Pancreas (tissue), 10 donors: ENCODE data around the gene FRYL. TPM values are rescaled to one million over a fixed set of nuclear protein-coding genes. Genes with fewer than 3 reads are reported as not detected.
A peak's percentile ranks its signal among the peaks of the same experiment; 100 is the strongest.
"Not testable (repeated sequence)": the region's sequence is repeated elsewhere in the genome, so short reads cannot be mapped to it uniquely, and the experiment has no call there.

Experiments
- ATAC-seq, 4 donors: fragments of 200-7000 bp; cut with Tn5 transposase; one replicate each; pipeline versions ENCODE4 v1.8.0 to v1.9.1; 2020; ENCODE audit warnings: mild to moderate bottlenecking in 4 of 4, moderate library complexity in 4 of 4
- DNase-seq, 6 donors: peaks; one replicate each; pipeline ENCODE4 v3.0.0-alpha.2; 2020
- FAIRE-seq: peaks from 2 replicates; lab custom pipeline; 2012; peaks lifted over from hg19 to GRCh38; lab: Jason Lieb, UNC
- H3K27ac ChIP-seq, 4 donors: fragments of 200-600 bp; sonication (generic); 1 replicate in 3 of 4; 2 replicates in 1 of 4; pipeline versions ENCODE4 v1.5.0 to v1.8.0; 2020
- H3K27me3 ChIP-seq, 4 donors: fragments of 200-600 bp; one replicate each; pipeline ENCODE4 v1.8.0; 2021
- H3K36me3 ChIP-seq, 3 donors: fragments of 200-600 bp; sonication (generic) in 1 of 3; one replicate each; pipeline versions ENCODE4 v1.5.0 to v1.8.0; 2020 to 2021
- H3K4me1 ChIP-seq, 3 donors: fragments of 200-600 bp; one replicate each; pipeline ENCODE4 v1.8.0; 2021
- H3K4me3 ChIP-seq, 4 donors: fragments of 200-600 bp; sonication (generic) in 2 of 4; one replicate each; pipeline versions ENCODE4 v1.5.0 to v1.8.0; 2020 to 2021
- H3K9me3 ChIP-seq, 4 donors: fragments of 200-600 bp; one replicate each; pipeline ENCODE4 v1.8.0; 2021
- WGBS, 2 donors: extraction: QIAGEN DNeasy Blood & Tissue Kit; methylation state at CpG; one replicate each; pipeline ENCODE4 v1.1.7; 2013; 5-methylcytosine and 5-hydroxymethylcytosine counted together
- intact Hi-C, 3 donors: fragments of 100-400 bp; cut with DNase I; formaldehyde crosslinking; loops; one replicate each; pipeline versions ENCODE4 v1.11.1 to v1.14.2; 2022
- polyA plus RNA-seq, 2 donors: library from polyadenylated mRNA; stranded (reverse); fragments of 200-250 nt; gene quantifications; one replicate each; pipeline ENCODE4 v1.2.3, GENCODE V29; 2013
- total RNA-seq, 6 donors: library from RNA; stranded (reverse); fragmentation: NEBNext Ultra II Directional in 4 of 6; extraction: Animal tissue kit (Norgen Biotek cat#: 25700) in 4 of 6; gene quantifications; one replicate each; pipeline versions ENCODE4 v1.2.1 to v1.2.4, GENCODE V29; 2021 to 2023
- TF ChIP-seq, protein P1 (sequence below), 4 donors: fragments of 200-600 bp; sonication (generic) in 3 of 4; IDR thresholded peaks; one replicate each; pipeline versions ENCODE4 v1.5.0 to v1.8.0; 2021; ENCODE audit warnings: antibody characterized with exemption in 4 of 4
- donor health status: healthy with polysubstance abuse.
- donor health status: DM: no; HTN: no; CAD: no; lungs with moderate emphysema.
- donor health status: DM: no; HTN: no; CAD: no.
- donor health status: control.
- donor health status: control.
- donor health status: Bipolar disorder and iron deficiency.
- donor health status: DM: yes; HTN: yes; CAD: no.
- donor health status: DM: no; HTN: no; CAD: no.
- donor health status: DM: no; HTN: no; CAD: no.
- donor health status: DM: yes; HTN: yes; CAD: no.

Gene FRYL
- total and polyA plus RNA-seq, 8 donors: 9.1 to 38.7 (median 20.7) TPM

- TF ChIP-seq, protein P1, sequence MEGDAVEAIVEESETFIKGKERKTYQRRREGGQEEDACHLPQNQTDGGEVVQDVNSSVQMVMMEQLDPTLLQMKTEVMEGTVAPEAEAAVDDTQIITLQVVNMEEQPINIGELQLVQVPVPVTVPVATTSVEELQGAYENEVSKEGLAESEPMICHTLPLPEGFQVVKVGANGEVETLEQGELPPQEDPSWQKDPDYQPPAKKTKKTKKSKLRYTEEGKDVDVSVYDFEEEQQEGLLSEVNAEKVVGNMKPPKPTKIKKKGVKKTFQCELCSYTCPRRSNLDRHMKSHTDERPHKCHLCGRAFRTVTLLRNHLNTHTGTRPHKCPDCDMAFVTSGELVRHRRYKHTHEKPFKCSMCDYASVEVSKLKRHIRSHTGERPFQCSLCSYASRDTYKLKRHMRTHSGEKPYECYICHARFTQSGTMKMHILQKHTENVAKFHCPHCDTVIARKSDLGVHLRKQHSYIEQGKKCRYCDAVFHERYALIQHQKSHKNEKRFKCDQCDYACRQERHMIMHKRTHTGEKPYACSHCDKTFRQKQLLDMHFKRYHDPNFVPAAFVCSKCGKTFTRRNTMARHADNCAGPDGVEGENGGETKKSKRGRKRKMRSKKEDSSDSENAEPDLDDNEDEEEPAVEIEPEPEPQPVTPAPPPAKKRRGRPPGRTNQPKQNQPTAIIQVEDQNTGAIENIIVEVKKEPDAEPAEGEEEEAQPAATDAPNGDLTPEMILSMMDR (IDR thresholded peaks at IDR 0.05): no peak
- WGBS, 2 donors: 89 to 98% methylated on average over 4 of the region's 4 CpGs
- no peak for DNase-seq
- Histone ChIP-seq H3K27ac (no peak overlapping the region), H3K36me3 (peaks cover 0 to 5% (median 0%) of the 10 kb centered on the region in 3 donors), H3K4me1 (peaks cover 0 to 7% (median 3%) of the 10 kb centered on the region in 3 donors), H3K9me3 (no peaks in the 10 kb centered on the region), H3K4me3 (no peak overlapping the region), H3K27me3 (no peaks in the 10 kb centered on the region)
- no peak for ATAC-seq
- no peak for FAIRE-seq
- intact Hi-C loops: no loop called here
These were observed 75.8 kb downstream of the FRYL start for GRCh38 chr4:48704091-48704802.

- Histone ChIP-seq H3K36me3 (no peaks in the 10 kb centered on the region), H3K4me3 (no peak overlapping the region), H3K27me3 (no peaks in the 10 kb centered on the region), H3K27ac (no peak overlapping the region), H3K9me3 (no peaks in the 10 kb centered on the region), H3K4me1 (peaks cover 3 to 18% (median 7%) of the 10 kb centered on the region in 3 donors)
- TF ChIP-seq, protein P1 (IDR thresholded peaks at IDR 0.05): no peak
- FAIRE-seq (no peak), DNase-seq (no peak), ATAC-seq (peak; percentile 65 to 85 (median 73))
- 13 to 28% methylated on average over 1 of the region's 1 CpG for WGBS, 2 donors
- intact Hi-C loops: no loop called here
These were observed 80.6 kb downstream of the FRYL start for GRCh38 chr4:48699475-48699874.

DNA sequence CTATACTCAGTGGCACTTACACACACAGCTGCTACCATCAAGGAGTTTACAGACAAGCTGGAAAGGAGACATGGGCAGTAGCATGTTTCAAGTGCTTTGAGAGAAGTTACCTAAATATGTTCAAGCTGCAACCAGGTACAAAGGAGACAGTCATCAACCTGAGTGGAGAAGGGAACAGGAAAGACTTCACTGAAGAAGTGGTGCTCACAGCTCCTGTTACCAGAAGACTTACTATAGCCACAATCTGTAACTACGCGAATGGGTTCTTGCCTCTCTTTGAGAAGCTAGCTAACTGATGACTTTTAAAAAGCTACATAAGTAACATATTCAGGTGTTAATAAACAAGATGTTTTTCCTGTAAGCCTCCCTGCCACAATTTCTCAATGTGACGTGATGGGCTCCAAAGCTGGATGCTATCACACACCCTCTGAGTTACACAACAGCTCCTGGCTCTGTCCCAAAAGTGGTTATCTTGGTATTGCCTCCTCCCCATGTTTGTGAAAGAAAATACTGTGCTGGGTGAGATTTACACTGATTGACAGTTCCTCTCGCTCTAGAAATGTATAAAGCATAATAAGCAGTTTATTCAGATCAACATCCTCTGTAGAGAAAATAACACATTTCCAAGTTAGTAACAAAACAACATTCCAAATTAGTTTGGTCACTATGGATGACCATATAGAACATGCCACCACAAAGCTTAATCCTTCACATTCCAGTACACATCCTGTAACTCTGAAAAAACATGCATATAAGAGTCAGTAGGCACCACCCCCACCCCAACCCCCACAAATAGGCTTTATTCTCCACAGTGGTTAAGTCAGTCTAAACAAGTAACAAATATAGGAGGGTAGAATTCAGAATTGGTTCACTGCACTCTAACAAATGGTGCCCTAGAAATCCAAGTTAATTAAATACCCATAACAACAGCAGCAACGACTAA is 81.8 kb downstream of the FRYL start:
- intact Hi-C loops: no loop called here

DNA sequence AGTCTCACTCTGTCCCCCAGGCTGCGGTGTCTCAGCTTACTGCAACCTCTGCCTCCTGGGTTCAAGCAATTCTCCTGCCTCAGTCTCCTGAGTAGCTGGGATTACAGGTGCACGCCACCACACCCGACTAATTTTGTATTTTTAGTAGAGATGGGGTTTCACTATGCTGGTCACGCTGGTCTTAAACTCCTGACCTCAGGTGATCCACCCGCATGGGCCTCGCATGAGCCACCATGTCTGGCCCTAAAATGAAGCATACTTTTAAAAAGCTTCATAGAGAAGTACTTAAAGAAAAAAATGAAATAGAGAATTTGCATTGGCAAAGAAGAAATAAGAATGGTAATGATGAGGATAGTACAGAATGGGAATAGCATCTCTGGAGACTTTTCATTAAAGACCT is 82.6 kb downstream of the FRYL start:
- intact Hi-C loops, ATAC-seq, H3K27me3 ChIP-seq, FAIRE-seq, H3K36me3 ChIP-seq, DNase-seq, H3K9me3 ChIP-seq, H3K27ac ChIP-seq, H3K4me3 ChIP-seq: not testable (repeated sequence)
- 96 to 99% methylated on average over 6 of the region's 6 CpGs for whole genome bisulfite sequencing, 2 donors
- H3K4me1 ChIP-seq: peaks cover 3 to 18% (median 7%) of the 10 kb centered on the region in 3 donors

More for the DNA sequence above, 81.8 kb downstream of the FRYL start:
- FAIRE-seq (no peak), DNase-seq (peak in 4 of 6 donors; percentile 39 to 65 (median 51)), ATAC-seq (peak; percentile 77 to 91 (median 84))
- Histone ChIP-seq H3K4me3 (no peak overlapping the region), H3K27ac (peak overlapping the region in 1 of 4 donors; percentile 1), H3K27me3 (no peaks in the 10 kb centered on the region), H3K36me3 (no peaks in the 10 kb centered on the region), H3K9me3 (no peaks in the 10 kb centered on the region), H3K4me1 (peaks cover 3 to 18% (median 7%) of the 10 kb centered on the region in 3 donors)
- TF ChIP-seq, protein P1 (IDR thresholded peaks at IDR 0.05): no peak
- WGBS, 2 donors: 28% methylated on average over 5 of the region's 5 CpGs

- H3K4me3 ChIP-seq: no peak overlapping the region
- FAIRE-seq (no peak), ATAC-seq (no peak), DNase-seq (no peak)
- peaks cover 7 to 27% (median 12%) of the 10 kb centered on the region in 3 donors for H3K4me1 ChIP-seq
- intact Hi-C loops: no loop called here
- H3K36me3 ChIP-seq: no peaks in the 10 kb centered on the region
- no peaks in the 10 kb centered on the region for H3K27me3 ChIP-seq
- H3K27ac ChIP-seq: no peak overlapping the region
- no peaks in the 10 kb centered on the region for H3K9me3 ChIP-seq
- WGBS, 2 donors: 90 to 95% methylated on average over 2 of the region's 2 CpGs
- TF ChIP-seq, protein P1 (IDR thresholded peaks at IDR 0.05): no peak
These were observed 85.3 kb downstream of the FRYL start for GRCh38 chr4:48694824-48695223.
